Measurements from ENCODE around the gene CABS1.

Gene CABS1

DNA sequence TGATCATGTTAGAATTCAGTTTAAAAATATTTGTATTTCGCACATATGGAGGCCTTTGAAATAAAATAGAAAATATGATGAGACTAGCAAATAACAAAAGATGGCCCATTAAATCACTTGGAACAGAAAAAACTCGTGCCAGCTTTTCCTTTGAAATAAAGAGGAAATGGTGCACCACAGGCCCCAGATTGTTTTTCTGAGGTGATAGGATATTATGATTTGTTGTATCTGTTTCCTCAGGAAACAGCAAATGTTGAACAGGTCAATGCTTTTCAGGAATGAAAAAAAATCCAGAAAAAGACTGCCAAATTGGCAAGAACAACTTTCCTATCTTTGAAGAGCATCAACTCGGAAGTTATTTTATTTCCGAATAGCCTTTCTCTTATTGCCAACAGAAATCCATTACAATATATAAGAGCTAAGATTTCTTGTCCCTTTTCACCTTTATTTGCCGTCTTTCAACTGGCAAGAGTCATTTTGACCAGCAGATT lies 48.0 kb downstream of the CABS1 start, which contains the start of gene SMR3B:
Gene SMR3B, plus strand, starts transcription at position 441 of the 491 bp plus-strand sequence. CDS start 1,380 bp downstream, outside the sequence.
- TF ChIP-seq TEAD4 (IDR thresholded peaks at IDR 0.05), result no peak
- TF ChIP-seq MAX (IDR thresholded peaks at IDR 0.05), result no peak
- no peak for TF ChIP-seq CEBPB (IDR thresholded peaks at IDR 0.05)
- TF ChIP-seq EGR1 (IDR thresholded peaks at IDR 0.05), result no peak
